HepG2 (cell line): ENCODE measurements around the gene OPRM1. TPM values are rescaled to one million over a fixed set of nuclear protein-coding genes. Genes with fewer than 3 reads are reported as not detected.

Experiments used
- ATAC-seq: fragments of 200-7000 bp; cut with Tn5 transposase; 3 replicates; pipeline ENCODE4 v1.9.1; 2020; ENCODE audit warnings: mild to moderate bottlenecking, moderate library complexity
- BruUV-seq: library from RNA; stranded (reverse); fragments of 400-500 nt; replicated peaks from 2 replicates; lab custom pipeline; 2021; lab: Mats Ljungman, UMichigan
- CTCF ChIA-PET: fragments of 300-600 bp; formaldehyde crosslinking; extraction: SDS; loops from one replicate; lab custom pipeline; 2021; ENCODE audit warnings: low total read pairs, inconsistent platforms, low intra/inter-chr PET ratio; lab: Yijun Ruan, JAX
- POLR2A ChIA-PET: fragments of 350-600 bp; sonication (Branson Sonifier 250); formaldehyde crosslinking; loops from one replicate; lab custom pipeline; 2020; ENCODE audit warnings: antibody characterized with exemption, inconsistent platforms; lab: Yijun Ruan, JAX
- DNase-seq: peaks from one replicate; pipeline ENCODE4 v3.0.0-alpha.2; 2015; ENCODE audit warnings: low spot score
- FAIRE-seq: peaks from 3 replicates; lab custom pipeline; 2011; peaks lifted over from hg19 to GRCh38; lab: Jason Lieb, UNC
- H2AFZ ChIP-seq: one replicate; pipeline ENCODE4 v1.6.1; 2011; ENCODE audit warnings: low read length, inconsistent platforms
- H3K27ac ChIP-seq: fragments of 300-600 bp; 3 replicates; pipeline ENCODE4 v1.8.0; 2011; ENCODE audit warnings: mixed run types, mild to moderate bottlenecking, mixed read lengths, low read length, inconsistent platforms; ENCODE audit not compliant: insufficient read depth; ENCODE audit errors: extremely low read length
- H3K27me3 ChIP-seq, 2 experiments: fragments of 200-600 bp in 1 of 2; 2 replicates in 1 of 2; 3 replicates in 1 of 2; pipeline versions ENCODE4 v1.6.0 to v1.8.0; 2011; ENCODE audit warnings: low read length in 2 of 2, mild to moderate bottlenecking in 2 of 2, moderate library complexity in 2 of 2, inconsistent platforms in 1 of 2; ENCODE audit not compliant: insufficient read depth in 2 of 2, control insufficient read depth in 1 of 2
- H3K36me3 ChIP-seq, 2 experiments: fragments of 200-600 bp in 1 of 2; replicated peaks in 1 of 2; 2 replicates in 1 of 2; 3 replicates in 1 of 2; pipeline versions ENCODE4 v1.5.1 to v1.8.0; 2011; ENCODE audit warnings: low read length in 2 of 2, inconsistent platforms in 1 of 2; ENCODE audit not compliant: insufficient read depth in 2 of 2, control insufficient read depth in 1 of 2
- H3K4me1 ChIP-seq: 2 replicates; pipeline ENCODE4 v1.5.1; 2012; ENCODE audit warnings: low read length, inconsistent platforms; ENCODE audit not compliant: insufficient read depth
- H3K4me2 ChIP-seq: 2 replicates; pipeline ENCODE4 v1.6.0; 2011; ENCODE audit warnings: low read depth, low read length, inconsistent platforms
- H3K4me3 ChIP-seq, 3 experiments: fragments of 200-600 bp in 1 of 3; sonication (generic), shearing (Covaris generic) in 1 of 3; replicated peaks in 1 of 3; 2 replicates each; pipeline ENCODE4 v1.5.1; 2011 to 2016; ENCODE audit warnings: low read length in 3 of 3, inconsistent platforms in 2 of 3, low read depth in 2 of 3, mild to moderate bottlenecking in 2 of 3, control low read depth in 1 of 3, mixed read lengths in 1 of 3; ENCODE audit not compliant: insufficient read depth in 1 of 3
- H3K79me2 ChIP-seq: one replicate; pipeline ENCODE4 v1.6.1; 2011; ENCODE audit warnings: low read length, inconsistent platforms; ENCODE audit not compliant: insufficient read depth
- H3K9ac ChIP-seq: 2 replicates; pipeline ENCODE4 v1.6.0; 2011; ENCODE audit warnings: mild to moderate bottlenecking, low read depth, low read length, inconsistent platforms; ENCODE audit not compliant: insufficient read depth
- H3K9me3 ChIP-seq: 2 replicates; pipeline ENCODE4 v1.5.1; 2012; ENCODE audit warnings: mild to moderate bottlenecking, low read length
- H4K20me1 ChIP-seq: 2 replicates; pipeline ENCODE4 v1.6.0; 2011; ENCODE audit warnings: inconsistent platforms, mild to moderate bottlenecking, low read length, moderate library complexity; ENCODE audit not compliant: insufficient read depth
- ATM ChIP-seq: fragments of 450-650 bp; IDR thresholded peaks from 2 replicates; pipeline ENCODE4 v1.7.1; 2017; ENCODE audit warnings: mild to moderate bottlenecking, borderline replicate concordance
- BORCS8-MEF2B ChIP-seq: sonication (generic); formaldehyde crosslinking; IDR thresholded peaks from 2 replicates; pipeline ENCODE4 v1.8.0; 2022; ENCODE audit warnings: mild to moderate bottlenecking, missing genetic modification reagents
- DR1 ChIP-seq: sonication (generic); formaldehyde crosslinking; IDR thresholded peaks from 2 replicates; pipeline ENCODE4 v1.8.0; 2021; ENCODE audit warnings: mild to moderate bottlenecking, missing genetic modification reagents, inconsistent platforms
- E2F5 ChIP-seq: sonication (generic); formaldehyde crosslinking; conservative IDR thresholded peaks from 2 replicates; pipeline ENCODE4 v1.4.0; 2020; ENCODE audit warnings: missing genetic modification reagents
- JUND ChIP-seq: sonication (generic); formaldehyde crosslinking; IDR thresholded peaks from 2 replicates; pipeline ENCODE4 v1.8.0; 2022; ENCODE audit warnings: mild to moderate bottlenecking, missing genetic modification reagents
- LRRFIP1 ChIP-seq: sonication (generic); formaldehyde crosslinking; conservative IDR thresholded peaks from 2 replicates; pipeline ENCODE4 v1.4.0; 2020; ENCODE audit warnings: missing genetic modification reagents
- MAFK ChIP-seq, 2 experiments: IDR thresholded peaks in 1 of 2; conservative IDR thresholded peaks in 1 of 2; 2 replicates each; pipeline ENCODE4 v1.6.1; 2011; ENCODE audit warnings: improper control_type of control experiment in 2 of 2, low read length in 2 of 2
- MED13 ChIP-seq: sonication (generic); formaldehyde crosslinking; IDR thresholded peaks from 2 replicates; pipeline ENCODE4 v1.5.0; 2020; ENCODE audit warnings: missing genetic modification reagents
- PCBP2 ChIP-seq: fragments of 200-400 bp; formaldehyde crosslinking; optimal IDR thresholded peaks from 2 replicates; pipeline ENCODE3; 2018; ENCODE audit warnings: low read length, low read depth; ENCODE audit not compliant: poor library complexity, severe bottlenecking
- SAP130 ChIP-seq: IDR thresholded peaks from 2 replicates; pipeline ENCODE4 v1.6.1; 2016; ENCODE audit warnings: low read depth
- SKIL ChIP-seq: sonication (generic); formaldehyde crosslinking; IDR thresholded peaks from 2 replicates; pipeline ENCODE4 v1.8.0; 2022; ENCODE audit warnings: missing genetic modification reagents, mild to moderate bottlenecking, moderate library complexity, borderline replicate concordance
- SNAPC5 ChIP-seq: sonication (generic); formaldehyde crosslinking; IDR thresholded peaks from 2 replicates; pipeline ENCODE4 v1.8.1; 2023; ENCODE audit warnings: mild to moderate bottlenecking, missing genetic modification reagents, borderline replicate concordance
- SOX5 ChIP-seq: IDR thresholded peaks from 2 replicates; pipeline ENCODE4 v1.6.1; 2016; ENCODE audit warnings: borderline replicate concordance
- TBX3 ChIP-seq: fragments of 450-650 bp; IDR thresholded peaks from 2 replicates; pipeline ENCODE4 v1.6.1; 2017; ENCODE audit warnings: antibody characterized with exemption, mild to moderate bottlenecking, inconsistent platforms, borderline replicate concordance
- THAP8 ChIP-seq: sonication (generic); formaldehyde crosslinking; IDR thresholded peaks from 2 replicates; pipeline ENCODE4 v1.5.1; 2020; ENCODE audit warnings: missing genetic modification reagents, mild to moderate bottlenecking, borderline replicate concordance
- ZMAT3 ChIP-seq: sonication (generic); formaldehyde crosslinking; conservative IDR thresholded peaks from 2 replicates; pipeline ENCODE4 v1.7.0; 2021; ENCODE audit warnings: missing genetic modification reagents
- ZNF569 ChIP-seq: sonication (generic); formaldehyde crosslinking; IDR thresholded peaks from 2 replicates; pipeline ENCODE4 v1.5.0; 2020; ENCODE audit warnings: mild to moderate bottlenecking, missing genetic modification reagents, moderate library complexity, borderline replicate concordance
- ZNF629 ChIP-seq: sonication (generic); formaldehyde crosslinking; conservative IDR thresholded peaks from 2 replicates; pipeline ENCODE4 v1.5.0; 2020; ENCODE audit warnings: missing genetic modification reagents
- ZNF879 ChIP-seq: sonication (generic); formaldehyde crosslinking; IDR thresholded peaks from 2 replicates; pipeline ENCODE4 v1.8.1; 2023; ENCODE audit warnings: missing genetic modification reagents
- WGBS: methylation state at CpG from one replicate; pipeline ENCODE4 v1.1.6; 2017; ENCODE audit warnings: low lambda C conversion rate; 5-methylcytosine and 5-hydroxymethylcytosine counted together
- in situ Hi-C: cut with HindIII; loops from 2 replicates; pipeline ENCODE4 v1.10.0; 2017; ENCODE audit warnings: low pct_unique_long_range_greater_than_20kb; ENCODE audit not compliant: extremely low pct_ligation_motif_present
- intact Hi-C: fragments of 100-400 bp; cut with micrococcal nuclease; formaldehyde crosslinking; loops from one replicate; pipeline ENCODE4 v1.10.0; 2022; ENCODE audit not compliant: unreplicated experiment
- polyA plus RNA-seq, 8 experiments: library from polyadenylated mRNA; depleted of rRNA in 3 of 8; stranded (reverse) in 7 of 8; unstranded in 1 of 8; fragments of >200 nt; fragmentation: Illumina TruSeq in 4 of 8; extraction: Trizol in 4 of 8; gene quantifications; 2 replicates each; pipeline versions ENCODE4 v1.2.1 to v1.2.3, GENCODE V29; 2011 to 2016; ENCODE audit warnings: low read depth in 4 of 8, missing spikeins in 1 of 8, mixed read lengths in 1 of 8; ENCODE audit not compliant: insufficient read depth in 1 of 8
- total RNA-seq, 5 experiments: library from RNA; depleted of rRNA; stranded (reverse); fragments of >200 nt; fragmentation: Illumina TruSeq; extraction: Trizol; gene quantifications; 2 replicates each; pipeline ENCODE4 v1.2.3, GENCODE V29; 2016; ENCODE audit warnings: low read depth in 1 of 5

The OPRM1 gene
- total and polyA plus RNA-seq, 2 of the 13 experiments (the other 11 are each of a cell fraction or from before 2014, with no cell fraction given) = not detected

- intact Hi-C loops (no loop called here), in situ Hi-C loops (no loop called here)
- no peak for ATAC-seq
- H3K9me3 ChIP-seq = no peaks in the 10 kb centered on the region
- CTCF ChIA-PET = no interaction called here
- 9% methylated on average over 12 of the region's 12 CpGs for WGBS
- FAIRE-seq = no peak
- H4K20me1 ChIP-seq = no peaks in the 10 kb centered on the region
- DNase-seq = no peak
- BruUV-seq = no TSS peak
- no peak overlapping the region for H3K9ac ChIP-seq
- POLR2A ChIA-PET = no interaction called here
- no peak overlapping the region for H3K27ac ChIP-seq
- no peaks in the 10 kb centered on the region for H3K4me1 ChIP-seq
- H3K4me2 ChIP-seq = no peak overlapping the region
- H3K79me2 ChIP-seq = no peaks in the 10 kb centered on the region
- TF ChIP-seq SNAPC5 (CRISPR knock-in tag) (no peak), THAP8 (CRISPR knock-in tag) (no peak), SOX5 (no peak), SAP130 (no peak), PCBP2 (no peak), BORCS8-MEF2B (no peak), MED13 (no peak), ZNF879 (CRISPR knock-in tag) (no peak), SKIL (CRISPR knock-in tag) (no peak), DR1 (CRISPR knock-in tag) (no peak), E2F5 (no peak), TBX3 (no peak), ATM (no peak), JUND (CRISPR knock-in tag) (no peak), ZNF569 (CRISPR knock-in tag) (no peak), LRRFIP1 (CRISPR knock-in tag) (no peak), MAFK (conservative IDR thresholded peaks at IDR 0.05 in 1 of 2, IDR thresholded peaks at IDR 0.05 in 1 of 2; ENCODE audit: low read length in 2 of 2) (no peak), ZMAT3 (no peak), ZNF629 (no peak)
- TF ChIP-seq, all 625 proteins: peak for 0
- H3K4me3 ChIP-seq = no peak overlapping the region
- H2AFZ ChIP-seq = no peak overlapping the region
- peaks cover 0 to 36% of the 10 kb centered on the region in 2 experiments; a peak in 2 of 5 replicates for H3K27me3 ChIP-seq
- H3K36me3 ChIP-seq = no peaks in the 10 kb centered on the region
Measured at GRCh38 chr6:154247119-154247861, 208.2 kb downstream of the OPRM1 start.
